Upper lobe of left lung (tissue), 4 donors: ENCODE measurements around the gene TJP3.

Experiments
- CTCF ChIP-seq, 6 experiments: fragments of 450-650 bp in 4 of 6; fragments of 200-600 bp in 2 of 6; sonication (generic) in 2 of 6; IDR thresholded peaks; one replicate each; pipeline ENCODE4 v1.5.1; 2016 to 2019; ENCODE audit warnings: antibody characterized with exemption in 6 of 6
- EP300 ChIP-seq, 4 donors: sonication (generic); formaldehyde crosslinking; IDR thresholded peaks; one replicate each; pipeline ENCODE4 v1.5.1; 2017; ENCODE audit warnings: antibody characterized with exemption in 4 of 4, control low read depth in 2 of 4
- POLR2A ChIP-seq, 4 donors: fragments of 450-650 bp; IDR thresholded peaks; one replicate each; pipeline ENCODE4 v1.5.1; 2016 to 2017; ENCODE audit warnings: antibody characterized with exemption in 4 of 4, mild to moderate bottlenecking in 2 of 4

- TF ChIP-seq CTCF (IDR thresholded peaks at IDR 0.05), result no peak
- TF ChIP-seq EP300 (IDR thresholded peaks at IDR 0.05), result no peak
- TF ChIP-seq POLR2A (IDR thresholded peaks at IDR 0.05), result no peak
Measured at GRCh38 chr19:3798137-3798536, 90.0 kb downstream of the TJP3 start.
